ENCODE results near the gene NEUROG2. TPM values are rescaled to one million over a fixed set of nuclear protein-coding genes. Genes with fewer than 3 reads are reported as not detected.

Gene NEUROG2
- polyA plus RNA-seq, 1 donor from 2014 or later: 0.19 TPM

DNA sequence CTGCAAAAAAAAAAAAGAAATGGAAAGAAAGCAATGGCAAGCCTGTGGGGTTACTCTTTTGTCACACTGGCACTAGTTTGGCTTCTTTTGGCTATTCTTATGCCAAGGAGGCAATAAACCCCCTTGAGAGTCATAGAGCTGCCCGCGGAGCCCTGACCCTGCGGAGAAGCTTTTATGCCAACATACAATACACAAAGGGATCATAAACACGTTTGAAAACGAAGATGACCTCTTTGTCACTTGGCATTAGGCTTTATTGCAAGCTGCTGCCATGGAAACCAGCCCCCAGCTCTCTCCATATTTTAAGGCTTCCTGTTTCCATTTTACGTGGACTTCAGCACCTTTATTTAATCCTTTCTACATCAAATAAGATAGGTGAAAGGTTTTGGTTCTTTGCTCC is 7.6 kb downstream of the NEUROG2 start:
- no peak overlapping the region for H3K4me2 ChIP-seq (ENCODE audit: low read length)
- H3K79me2 ChIP-seq (replicated peaks; ENCODE audit: insufficient read depth, low read length): no peaks in the 10 kb centered on the region
- no peaks in the 10 kb centered on the region for H3K9me2 ChIP-seq (ENCODE audit: insufficient read depth, low read length)
- no peak overlapping the region for H3K4me3 ChIP-seq (ENCODE audit: low read length)
- H4K20me1 ChIP-seq (ENCODE audit: insufficient read depth): no peaks in the 10 kb centered on the region
- H3K36me3 ChIP-seq (ENCODE audit: insufficient read depth, low read length): no peaks in the 10 kb centered on the region
- TF ChIP-seq EZH2 (IDR thresholded peaks at IDR 0.05; ENCODE audit: borderline replicate concordance, insufficient read depth, low read length, poor library complexity, severe bottlenecking): no peak
- TF ChIP-seq POLR2AphosphoS5 (IDR thresholded peaks at IDR 0.05): no peak
- no peak for TF ChIP-seq MXI1 (conservative IDR thresholded peaks at IDR 0.05; ENCODE audit: poor library complexity, severe bottlenecking)
- TF ChIP-seq RAD21 (conservative IDR thresholded peaks at IDR 0.05): no peak
- TF ChIP-seq SMC3 (conservative IDR thresholded peaks at IDR 0.05; ENCODE audit: poor library complexity): no peak
- TF ChIP-seq EP300 (conservative IDR thresholded peaks at IDR 0.05; ENCODE audit: poor library complexity, severe bottlenecking): no peak
- H3K9me3 ChIP-seq (ENCODE audit: low read length): no peaks in the 10 kb centered on the region
- no peak overlapping the region for H3K27ac ChIP-seq (ENCODE audit: low read length)
- H2AFZ ChIP-seq (ENCODE audit: low read depth, low read length): no peak overlapping the region
- no peaks in the 10 kb centered on the region for H3F3A ChIP-seq (ENCODE audit: insufficient read depth, low read length, poor library complexity, severe bottlenecking)
- H3K9ac ChIP-seq (ENCODE audit: low read length): no peak overlapping the region
- peaks cover 64% of the 10 kb centered on the region for H3K27me3 ChIP-seq (ENCODE audit: insufficient read depth, low read depth, low read length)

DNA sequence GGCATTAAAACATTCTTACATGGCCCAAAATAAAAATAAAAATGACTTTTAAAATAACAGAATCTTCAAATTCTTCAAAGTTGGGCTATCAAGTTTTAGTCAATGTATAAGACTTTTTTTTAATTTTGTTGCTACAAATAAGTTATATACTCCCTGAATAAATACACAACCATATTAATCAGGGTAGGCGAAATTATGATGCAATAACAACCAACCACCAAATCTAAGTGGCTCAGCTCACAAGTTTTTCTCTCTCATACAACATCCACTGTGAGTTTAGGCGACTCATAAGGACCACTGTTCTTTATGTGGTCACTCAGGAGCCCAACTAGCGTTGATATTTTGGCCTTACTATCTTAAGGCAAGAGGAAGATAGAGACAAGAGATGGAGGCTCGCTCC is 11.2 kb downstream of the NEUROG2 start:
- no peak overlapping the region for H2AFZ ChIP-seq (ENCODE audit: low read depth, low read length)
- no peaks in the 10 kb centered on the region for H3K79me2 ChIP-seq (replicated peaks; ENCODE audit: insufficient read depth, low read length)
- H3K27me3 ChIP-seq (ENCODE audit: insufficient read depth, low read depth, low read length): peaks cover 28% of the 10 kb centered on the region
- no peak overlapping the region for H3K27ac ChIP-seq (ENCODE audit: low read length)
- H3F3A ChIP-seq (ENCODE audit: insufficient read depth, low read length, poor library complexity, severe bottlenecking): no peaks in the 10 kb centered on the region
- H3K9me3 ChIP-seq (ENCODE audit: low read length): no peaks in the 10 kb centered on the region
- TF ChIP-seq, protein P1, sequence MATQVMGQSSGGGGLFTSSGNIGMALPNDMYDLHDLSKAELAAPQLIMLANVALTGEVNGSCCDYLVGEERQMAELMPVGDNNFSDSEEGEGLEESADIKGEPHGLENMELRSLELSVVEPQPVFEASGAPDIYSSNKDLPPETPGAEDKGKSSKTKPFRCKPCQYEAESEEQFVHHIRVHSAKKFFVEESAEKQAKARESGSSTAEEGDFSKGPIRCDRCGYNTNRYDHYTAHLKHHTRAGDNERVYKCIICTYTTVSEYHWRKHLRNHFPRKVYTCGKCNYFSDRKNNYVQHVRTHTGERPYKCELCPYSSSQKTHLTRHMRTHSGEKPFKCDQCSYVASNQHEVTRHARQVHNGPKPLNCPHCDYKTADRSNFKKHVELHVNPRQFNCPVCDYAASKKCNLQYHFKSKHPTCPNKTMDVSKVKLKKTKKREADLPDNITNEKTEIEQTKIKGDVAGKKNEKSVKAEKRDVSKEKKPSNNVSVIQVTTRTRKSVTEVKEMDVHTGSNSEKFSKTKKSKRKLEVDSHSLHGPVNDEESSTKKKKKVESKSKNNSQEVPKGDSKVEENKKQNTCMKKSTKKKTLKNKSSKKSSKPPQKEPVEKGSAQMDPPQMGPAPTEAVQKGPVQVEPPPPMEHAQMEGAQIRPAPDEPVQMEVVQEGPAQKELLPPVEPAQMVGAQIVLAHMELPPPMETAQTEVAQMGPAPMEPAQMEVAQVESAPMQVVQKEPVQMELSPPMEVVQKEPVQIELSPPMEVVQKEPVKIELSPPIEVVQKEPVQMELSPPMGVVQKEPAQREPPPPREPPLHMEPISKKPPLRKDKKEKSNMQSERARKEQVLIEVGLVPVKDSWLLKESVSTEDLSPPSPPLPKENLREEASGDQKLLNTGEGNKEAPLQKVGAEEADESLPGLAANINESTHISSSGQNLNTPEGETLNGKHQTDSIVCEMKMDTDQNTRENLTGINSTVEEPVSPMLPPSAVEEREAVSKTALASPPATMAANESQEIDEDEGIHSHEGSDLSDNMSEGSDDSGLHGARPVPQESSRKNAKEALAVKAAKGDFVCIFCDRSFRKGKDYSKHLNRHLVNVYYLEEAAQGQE (IDR thresholded peaks at IDR 0.05; ENCODE audit: borderline replicate concordance): no peak
- TF ChIP-seq, protein P2, sequence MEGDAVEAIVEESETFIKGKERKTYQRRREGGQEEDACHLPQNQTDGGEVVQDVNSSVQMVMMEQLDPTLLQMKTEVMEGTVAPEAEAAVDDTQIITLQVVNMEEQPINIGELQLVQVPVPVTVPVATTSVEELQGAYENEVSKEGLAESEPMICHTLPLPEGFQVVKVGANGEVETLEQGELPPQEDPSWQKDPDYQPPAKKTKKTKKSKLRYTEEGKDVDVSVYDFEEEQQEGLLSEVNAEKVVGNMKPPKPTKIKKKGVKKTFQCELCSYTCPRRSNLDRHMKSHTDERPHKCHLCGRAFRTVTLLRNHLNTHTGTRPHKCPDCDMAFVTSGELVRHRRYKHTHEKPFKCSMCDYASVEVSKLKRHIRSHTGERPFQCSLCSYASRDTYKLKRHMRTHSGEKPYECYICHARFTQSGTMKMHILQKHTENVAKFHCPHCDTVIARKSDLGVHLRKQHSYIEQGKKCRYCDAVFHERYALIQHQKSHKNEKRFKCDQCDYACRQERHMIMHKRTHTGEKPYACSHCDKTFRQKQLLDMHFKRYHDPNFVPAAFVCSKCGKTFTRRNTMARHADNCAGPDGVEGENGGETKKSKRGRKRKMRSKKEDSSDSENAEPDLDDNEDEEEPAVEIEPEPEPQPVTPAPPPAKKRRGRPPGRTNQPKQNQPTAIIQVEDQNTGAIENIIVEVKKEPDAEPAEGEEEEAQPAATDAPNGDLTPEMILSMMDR (IDR thresholded peaks at IDR 0.05; ENCODE audit: poor library complexity, severe bottlenecking): no peak
- TF ChIP-seq RAD21 (conservative IDR thresholded peaks at IDR 0.05): no peak
- TF ChIP-seq EP300 (conservative IDR thresholded peaks at IDR 0.05; ENCODE audit: poor library complexity, severe bottlenecking): no peak
- TF ChIP-seq TAF1 (IDR thresholded peaks at IDR 0.05; ENCODE audit: low read depth): no peak
- TF ChIP-seq EZH2 (IDR thresholded peaks at IDR 0.05; ENCODE audit: borderline replicate concordance, insufficient read depth, low read length, poor library complexity, severe bottlenecking): no peak
- no peak for TF ChIP-seq MXI1 (conservative IDR thresholded peaks at IDR 0.05; ENCODE audit: poor library complexity, severe bottlenecking)
- no peak for TF ChIP-seq POLR2AphosphoS5 (IDR thresholded peaks at IDR 0.05)
- TF ChIP-seq SMC3 (conservative IDR thresholded peaks at IDR 0.05; ENCODE audit: poor library complexity): no peak
- H3K4me2 ChIP-seq (ENCODE audit: low read length): no peak overlapping the region
- no peaks in the 10 kb centered on the region for H4K20me1 ChIP-seq (ENCODE audit: insufficient read depth)
- H3K36me3 ChIP-seq (ENCODE audit: insufficient read depth, low read length): no peaks in the 10 kb centered on the region
- H3K9me2 ChIP-seq (ENCODE audit: insufficient read depth, low read length): no peaks in the 10 kb centered on the region
- H3K4me3 ChIP-seq (ENCODE audit: low read length): no peak overlapping the region
- no peak overlapping the region for H3K9ac ChIP-seq (ENCODE audit: low read length)

Measured in neural cell (in vitro differentiated cells).